Measurements from ENCODE around the gene TMEM132D. TPM values are rescaled to one million over a fixed set of nuclear protein-coding genes. Genes with fewer than 3 reads are reported as not detected.

The TMEM132D gene
- total RNA-seq, 1 experiment from 2014 or later = not detected

GRCh38 chr12:129296671-129297070, 607.2 kb downstream of the TMEM132D start:
- POLR2A ChIA-PET (ENCODE audit: low non-redundant PET) = no interaction called here

GRCh38 chr12:129294868-129295267, 609.0 kb downstream of the TMEM132D start:
- H3K27me3 ChIP-seq (replicated peaks; ENCODE audit: insufficient read depth, low read depth, low read length, poor library complexity) = no peaks in the 10 kb centered on the region
- BruUV-seq (replicated peaks) = no TSS peak
- POLR2A ChIA-PET (ENCODE audit: low non-redundant PET) = no interaction called here

More at GRCh38 chr12:129296671-129297070, 607.2 kb downstream of the TMEM132D start:
- H3K27ac ChIP-seq (ENCODE audit: low read depth, low read length, poor library complexity, severe bottlenecking) = no peak overlapping the region
- no peaks in the 10 kb centered on the region for H3K4me1 ChIP-seq (ENCODE audit: insufficient read depth, low read length, poor library complexity, severe bottlenecking)
- CTCF ChIA-PET = no interaction called here
- no peak for TF ChIP-seq CTCF (conservative IDR thresholded peaks at IDR 0.05; ENCODE audit: low read depth, low read length)
- TF ChIP-seq EZH2 (IDR thresholded peaks at IDR 0.05; ENCODE audit: borderline replicate concordance, low read depth, low read length, poor library complexity, severe bottlenecking) = no peak
- no peak overlapping the region for H3K4me3 ChIP-seq (ENCODE audit: low read depth, low read length, poor library complexity, severe bottlenecking)
- no peak for DNase-seq (ENCODE audit: low spot score)
- H3K36me3 ChIP-seq (ENCODE audit: insufficient read depth, low read length, poor library complexity, severe bottlenecking) = no peaks in the 10 kb centered on the region
- peaks cover 36% of the 10 kb centered on the region for H3K9me3 ChIP-seq (ENCODE audit: low read depth, low read length, poor library complexity, severe bottlenecking)
- intact Hi-C loops (cut with micrococcal nuclease; ENCODE audit: unreplicated experiment) = no loop called here
- no peaks in the 10 kb centered on the region for H3K27me3 ChIP-seq (replicated peaks; ENCODE audit: insufficient read depth, low read depth, low read length, poor library complexity)
- no TSS peak for BruUV-seq (replicated peaks)

GRCh38 chr12:129279771-129280170, 624.1 kb downstream of the TMEM132D start:
- TF ChIP-seq EZH2 (IDR thresholded peaks at IDR 0.05; ENCODE audit: borderline replicate concordance, low read depth, low read length, poor library complexity, severe bottlenecking) (no peak), CTCF (conservative IDR thresholded peaks at IDR 0.05; ENCODE audit: low read depth, low read length) (no peak)
- no peak for DNase-seq (ENCODE audit: low spot score)
- intact Hi-C loops (cut with micrococcal nuclease; ENCODE audit: unreplicated experiment) = no loop called here
- no peaks in the 10 kb centered on the region for H3K4me1 ChIP-seq (ENCODE audit: insufficient read depth, low read length, poor library complexity, severe bottlenecking)
- BruUV-seq (replicated peaks) = no TSS peak
- H3K4me3 ChIP-seq (ENCODE audit: low read depth, low read length, poor library complexity, severe bottlenecking) = no peak overlapping the region
- H3K27ac ChIP-seq (ENCODE audit: low read depth, low read length, poor library complexity, severe bottlenecking) = no peak overlapping the region
- peaks cover 37% of the 10 kb centered on the region for H3K9me3 ChIP-seq (ENCODE audit: low read depth, low read length, poor library complexity, severe bottlenecking)
- no peaks in the 10 kb centered on the region for H3K27me3 ChIP-seq (replicated peaks; ENCODE audit: insufficient read depth, low read depth, low read length, poor library complexity)
- CTCF ChIA-PET = no interaction called here
- POLR2A ChIA-PET (ENCODE audit: low non-redundant PET) = no interaction called here
- H3K36me3 ChIP-seq (ENCODE audit: insufficient read depth, low read length, poor library complexity, severe bottlenecking) = no peaks in the 10 kb centered on the region

More at GRCh38 chr12:129294868-129295267, 609.0 kb downstream of the TMEM132D start:
- Histone ChIP-seq H3K4me3 (ENCODE audit: low read depth, low read length, poor library complexity, severe bottlenecking) (no peak overlapping the region), H3K9me3 (ENCODE audit: low read depth, low read length, poor library complexity, severe bottlenecking) (peaks cover 23% of the 10 kb centered on the region), H3K36me3 (ENCODE audit: insufficient read depth, low read length, poor library complexity, severe bottlenecking) (no peaks in the 10 kb centered on the region), H3K4me1 (ENCODE audit: insufficient read depth, low read length, poor library complexity, severe bottlenecking) (no peaks in the 10 kb centered on the region), H3K27ac (ENCODE audit: low read depth, low read length, poor library complexity, severe bottlenecking) (no peak overlapping the region)
- TF ChIP-seq EZH2 (IDR thresholded peaks at IDR 0.05; ENCODE audit: borderline replicate concordance, low read depth, low read length, poor library complexity, severe bottlenecking) (no peak), CTCF (conservative IDR thresholded peaks at IDR 0.05; ENCODE audit: low read depth, low read length) (no peak)
- CTCF ChIA-PET = no interaction called here
- no peak for DNase-seq (ENCODE audit: low spot score)
- intact Hi-C loops (cut with micrococcal nuclease; ENCODE audit: unreplicated experiment) = no loop called here
